ENCODE results near the gene CIPC.

DNA sequence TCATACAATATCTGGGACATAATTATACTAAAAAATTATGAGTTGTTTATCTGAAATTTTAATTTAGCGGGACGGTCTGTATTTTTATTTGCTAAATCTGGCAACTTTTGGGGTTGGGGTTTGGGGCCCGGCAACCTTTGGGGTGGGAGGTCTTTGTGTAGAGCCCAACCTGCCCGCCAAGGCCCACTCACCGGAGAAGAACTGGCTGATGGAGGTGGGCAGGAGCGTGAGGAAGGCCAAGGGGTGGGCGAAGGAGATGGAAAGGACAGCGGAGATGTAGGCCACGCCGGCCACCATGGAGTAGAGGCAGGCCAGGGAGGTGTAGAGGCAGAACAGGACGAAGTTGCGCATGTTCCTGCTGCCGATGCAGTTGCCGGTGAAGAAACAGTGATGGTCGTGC, 41.0 kb downstream of the CIPC start:
- no peak for TF ChIP-seq CTCF (IDR thresholded peaks at IDR 0.05)
- TF ChIP-seq POLR2A (IDR thresholded peaks at IDR 0.05): no peak
- no peak for TF ChIP-seq POLR2AphosphoS5 (IDR thresholded peaks at IDR 0.05; ENCODE audit: insufficient read depth in 1 of 2, low read depth in 1 of 2)
